Sigmoid colon (tissue), 4 donors: ENCODE data around the gene TRIM63.

Source experiments
- EP300 ChIP-seq, 4 donors: sonication (generic); formaldehyde crosslinking; IDR thresholded peaks; one replicate each; pipeline ENCODE4 v1.6.1; 2017; ENCODE audit warnings: antibody characterized with exemption in 4 of 4
- POLR2A ChIP-seq, 2 donors: fragments of 450-650 bp; IDR thresholded peaks; one replicate each; pipeline ENCODE4 v1.6.1; 2016; ENCODE audit warnings: antibody characterized with exemption in 2 of 2, mild to moderate bottlenecking in 2 of 2, moderate library complexity in 2 of 2
- POLR2AphosphoS5 ChIP-seq, 4 donors: sonication (generic); formaldehyde crosslinking; IDR thresholded peaks; one replicate each; pipeline ENCODE4 v1.6.1; 2017; ENCODE audit warnings: antibody characterized with exemption in 4 of 4
- TF ChIP-seq, protein P1 (sequence below), 4 experiments: fragments of 450-650 bp in 3 of 4; fragments of 200-600 bp in 1 of 4; IDR thresholded peaks; one replicate each; pipeline ENCODE4 v1.5.1; 2016 to 2019; ENCODE audit warnings: antibody characterized with exemption in 4 of 4, mild to moderate bottlenecking in 3 of 4, moderate library complexity in 2 of 4

DNA sequence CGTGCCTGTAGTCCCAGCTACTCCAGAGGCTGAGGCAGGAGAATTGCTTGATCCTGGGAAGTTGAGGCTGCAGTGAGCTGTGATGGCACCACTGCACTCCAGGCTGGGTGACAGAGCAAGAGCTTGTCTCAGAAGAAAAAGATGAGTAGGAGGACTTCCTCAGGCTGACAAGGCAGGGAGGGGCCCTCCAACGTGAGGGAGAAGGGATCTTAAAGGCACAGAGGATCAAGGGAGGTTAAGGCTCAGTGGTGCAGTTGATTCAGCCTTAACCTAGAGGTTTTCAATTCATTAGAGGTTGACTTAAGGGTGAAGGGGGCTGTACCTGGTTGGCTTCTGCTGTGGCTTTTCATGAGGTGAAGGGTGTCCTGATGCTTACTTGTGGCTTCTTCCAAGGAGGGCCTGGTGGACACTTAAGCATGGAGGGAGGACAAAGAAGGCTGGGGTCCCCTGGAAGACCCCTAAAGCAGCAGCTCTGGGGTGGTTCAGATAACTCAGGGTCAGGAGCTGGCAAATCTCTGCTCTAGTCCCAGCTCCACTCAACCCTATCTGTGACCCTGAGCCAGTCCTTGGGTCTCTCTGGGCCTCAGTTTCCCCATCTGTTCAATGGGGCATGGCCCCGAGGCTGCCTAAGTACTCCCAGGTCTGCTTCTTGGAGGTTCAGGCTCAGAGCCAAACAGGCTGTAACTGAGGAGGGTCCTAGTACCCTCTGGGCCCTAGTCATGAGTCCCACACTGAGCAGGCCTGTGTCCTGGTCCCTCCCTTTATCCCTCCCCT is 39.5 kb downstream of the TRIM63 start:
- TF ChIP-seq POLR2AphosphoS5 (IDR thresholded peaks at IDR 0.05) (no peak), EP300 (IDR thresholded peaks at IDR 0.05) (no peak), POLR2A (IDR thresholded peaks at IDR 0.05) (no peak)
- TF ChIP-seq, protein P1, sequence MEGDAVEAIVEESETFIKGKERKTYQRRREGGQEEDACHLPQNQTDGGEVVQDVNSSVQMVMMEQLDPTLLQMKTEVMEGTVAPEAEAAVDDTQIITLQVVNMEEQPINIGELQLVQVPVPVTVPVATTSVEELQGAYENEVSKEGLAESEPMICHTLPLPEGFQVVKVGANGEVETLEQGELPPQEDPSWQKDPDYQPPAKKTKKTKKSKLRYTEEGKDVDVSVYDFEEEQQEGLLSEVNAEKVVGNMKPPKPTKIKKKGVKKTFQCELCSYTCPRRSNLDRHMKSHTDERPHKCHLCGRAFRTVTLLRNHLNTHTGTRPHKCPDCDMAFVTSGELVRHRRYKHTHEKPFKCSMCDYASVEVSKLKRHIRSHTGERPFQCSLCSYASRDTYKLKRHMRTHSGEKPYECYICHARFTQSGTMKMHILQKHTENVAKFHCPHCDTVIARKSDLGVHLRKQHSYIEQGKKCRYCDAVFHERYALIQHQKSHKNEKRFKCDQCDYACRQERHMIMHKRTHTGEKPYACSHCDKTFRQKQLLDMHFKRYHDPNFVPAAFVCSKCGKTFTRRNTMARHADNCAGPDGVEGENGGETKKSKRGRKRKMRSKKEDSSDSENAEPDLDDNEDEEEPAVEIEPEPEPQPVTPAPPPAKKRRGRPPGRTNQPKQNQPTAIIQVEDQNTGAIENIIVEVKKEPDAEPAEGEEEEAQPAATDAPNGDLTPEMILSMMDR (IDR thresholded peaks at IDR 0.05): no peak
